GM18867 (cell line): ENCODE measurements around the gene TTLL13.
A peak's percentile ranks its signal among the peaks of the same experiment; 100 is the strongest.

ENCODE experiments used
- ATAC-seq: cut with Tn5 transposase; IDR thresholded peaks from one replicate; pipeline ENCODE4 v1.9.1; 2021; ENCODE audit warnings: mild to moderate bottlenecking, moderate library complexity; ENCODE audit not compliant: unreplicated experiment

The TTLL13 gene, protein sequence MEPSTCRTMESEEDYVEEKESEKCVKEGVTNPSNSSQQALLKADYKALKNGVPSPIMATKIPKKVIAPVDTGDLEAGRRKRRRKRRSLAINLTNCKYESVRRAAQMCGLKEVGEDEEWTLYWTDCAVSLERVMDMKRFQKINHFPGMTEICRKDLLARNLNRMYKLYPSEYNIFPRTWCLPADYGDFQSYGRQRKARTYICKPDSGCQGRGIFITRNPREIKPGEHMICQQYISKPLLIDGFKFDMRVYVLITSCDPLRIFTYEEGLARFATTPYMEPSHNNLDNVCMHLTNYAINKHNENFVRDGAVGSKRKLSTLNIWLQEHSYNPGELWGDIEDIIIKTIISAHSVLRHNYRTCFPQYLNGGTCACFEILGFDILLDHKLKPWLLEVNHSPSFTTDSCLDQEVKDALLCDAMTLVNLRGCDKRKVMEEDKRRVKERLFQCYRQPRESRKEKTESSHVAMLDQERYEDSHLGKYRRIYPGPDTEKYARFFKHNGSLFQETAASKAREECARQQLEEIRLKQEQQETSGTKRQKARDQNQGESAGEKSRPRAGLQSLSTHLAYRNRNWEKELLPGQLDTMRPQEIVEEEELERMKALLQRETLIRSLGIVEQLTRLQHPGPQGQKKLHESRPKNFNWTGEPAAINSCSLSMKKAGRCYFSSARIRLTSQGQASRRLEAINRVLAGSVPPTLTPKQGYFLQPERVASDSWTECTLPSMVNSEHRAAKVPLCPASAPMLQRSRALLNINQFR

DNA sequence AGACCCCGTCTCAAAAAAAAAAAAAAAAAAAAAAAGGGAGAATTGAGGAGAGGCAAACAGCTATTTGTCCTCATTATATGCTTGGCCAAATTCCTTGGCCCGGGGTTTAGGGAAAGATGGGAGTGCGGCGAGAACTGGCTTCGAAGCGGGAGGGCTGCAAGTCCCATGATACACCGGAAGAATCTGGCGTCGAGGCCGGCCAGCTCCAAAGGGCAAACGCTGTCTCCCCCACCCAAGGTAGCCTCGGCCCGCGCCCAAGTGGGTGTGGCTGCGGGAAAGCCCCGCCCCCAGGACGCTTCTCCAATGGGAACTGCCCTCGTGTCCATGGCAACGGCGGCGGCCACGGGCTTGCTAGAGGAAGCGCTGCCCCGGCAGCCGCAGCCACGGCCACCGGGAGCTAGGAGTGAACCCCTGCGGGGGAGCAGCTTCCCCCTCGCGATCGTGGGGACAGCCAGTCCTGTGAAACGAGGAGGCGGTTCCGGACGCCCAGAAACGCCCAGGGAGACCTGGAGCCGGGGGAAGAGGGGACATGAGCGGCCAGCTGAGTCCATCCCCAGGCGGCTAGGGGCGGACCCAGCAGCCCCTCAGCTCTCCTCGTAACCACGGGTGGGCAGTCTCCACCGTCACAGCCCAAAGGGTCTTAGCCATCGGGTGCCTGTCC lies at the start of gene TTLL13:
Gene TTLL13, plus strand, starts transcription at position 354 of the 661 bp plus-strand sequence. CDS start 1,075 bp downstream, outside the sequence.
- ATAC-seq, result no peak

DNA sequence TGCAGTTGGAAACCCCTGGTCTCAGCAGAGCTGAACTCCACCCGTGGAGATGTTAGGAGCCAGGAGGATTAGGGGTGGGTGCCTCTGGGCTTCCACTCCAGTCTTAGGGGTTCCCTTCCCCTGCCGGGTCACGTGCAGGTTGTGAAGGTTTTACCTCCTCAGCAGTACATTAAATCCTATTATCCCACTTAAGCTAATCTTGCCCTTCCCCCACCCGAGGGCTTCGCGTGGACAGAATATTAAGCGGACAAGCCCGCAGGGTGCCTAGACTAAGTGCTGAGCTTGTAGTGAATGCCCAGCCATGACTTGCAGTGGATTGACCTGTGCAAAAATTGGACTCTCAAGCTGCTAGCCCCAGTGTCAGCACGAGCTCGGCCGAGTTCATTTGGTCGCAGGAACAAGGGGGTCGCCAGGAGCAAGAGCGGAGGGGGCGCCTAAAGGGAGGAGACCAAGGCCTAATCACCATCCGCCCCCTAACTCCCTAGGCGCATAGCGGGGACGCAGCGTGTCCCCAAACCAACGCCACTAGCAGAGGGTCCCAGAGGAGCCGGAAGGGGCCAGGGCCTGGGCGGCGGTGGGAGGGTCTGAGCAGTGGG lies 48.7 kb upstream of the TTLL13 start:
- ATAC-seq, result no peak

DNA sequence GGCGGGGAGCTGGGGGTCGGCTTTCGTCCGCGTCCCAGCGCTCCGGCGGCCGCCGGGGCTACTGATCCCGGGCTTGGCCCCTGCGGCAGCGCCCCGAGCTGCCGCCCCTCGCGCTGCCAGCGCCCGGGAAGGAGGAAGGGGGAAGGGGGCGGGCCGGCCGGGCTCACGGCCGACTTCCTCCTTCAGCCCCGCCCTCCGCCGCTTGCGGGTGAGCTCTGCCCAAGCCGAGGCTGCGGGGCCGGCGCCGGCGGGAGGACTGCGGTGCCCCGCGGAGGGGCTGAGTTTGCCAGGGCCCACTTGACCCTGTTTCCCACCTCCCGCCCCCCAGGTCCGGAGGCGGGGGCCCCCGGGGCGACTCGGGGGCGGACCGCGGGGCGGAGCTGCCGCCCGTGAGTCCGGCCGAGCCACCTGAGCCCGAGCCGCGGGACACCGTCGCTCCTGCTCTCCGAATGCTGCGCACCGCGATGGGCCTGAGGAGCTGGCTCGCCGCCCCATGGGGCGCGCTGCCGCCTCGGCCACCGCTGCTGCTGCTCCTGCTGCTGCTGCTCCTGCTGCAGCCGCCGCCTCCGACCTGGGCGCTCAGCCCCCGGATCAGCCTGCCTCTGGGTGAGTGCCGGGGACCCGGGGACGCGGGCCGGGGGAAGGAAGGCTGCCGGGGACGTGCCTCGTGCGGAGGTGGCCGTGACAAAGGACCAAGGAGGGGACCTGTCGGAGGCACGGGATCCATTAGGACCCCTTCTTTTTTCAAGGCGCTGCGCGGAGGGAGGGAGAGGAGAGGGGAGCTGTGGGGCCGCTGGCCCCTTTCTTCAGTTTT lies 48.0 kb upstream of the TTLL13 start, which contains the start of gene SEMA4B:
Gene SEMA4B, plus strand, starts transcription at position 201 of the 814 bp plus-strand sequence. Its CDS starts 249 bp downstream, at position 450.
- ATAC-seq, result peak; percentile 80

DNA sequence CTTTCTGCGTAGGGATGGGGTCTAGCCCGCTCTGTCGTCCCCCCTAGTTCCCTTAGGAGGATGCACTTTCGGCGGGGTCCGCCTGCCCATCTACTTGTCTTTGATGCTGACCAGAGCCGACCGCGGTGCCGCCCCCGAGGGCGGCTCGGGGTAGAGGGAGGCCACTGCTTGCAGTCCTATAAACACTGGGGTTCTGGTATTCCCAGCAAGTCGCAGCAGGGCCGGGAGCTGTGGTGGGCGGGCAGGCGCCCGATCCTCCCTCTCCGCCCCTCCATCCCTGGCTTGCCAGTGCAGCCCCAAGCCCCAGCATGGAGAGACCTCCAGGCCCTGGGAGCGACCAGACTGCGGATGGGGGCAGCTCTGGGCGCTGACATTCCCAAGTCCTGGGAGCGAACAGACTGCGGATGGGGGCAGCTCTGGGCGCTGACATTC lies 47.4 kb upstream of the TTLL13 start:
- no peak for ATAC-seq

DNA sequence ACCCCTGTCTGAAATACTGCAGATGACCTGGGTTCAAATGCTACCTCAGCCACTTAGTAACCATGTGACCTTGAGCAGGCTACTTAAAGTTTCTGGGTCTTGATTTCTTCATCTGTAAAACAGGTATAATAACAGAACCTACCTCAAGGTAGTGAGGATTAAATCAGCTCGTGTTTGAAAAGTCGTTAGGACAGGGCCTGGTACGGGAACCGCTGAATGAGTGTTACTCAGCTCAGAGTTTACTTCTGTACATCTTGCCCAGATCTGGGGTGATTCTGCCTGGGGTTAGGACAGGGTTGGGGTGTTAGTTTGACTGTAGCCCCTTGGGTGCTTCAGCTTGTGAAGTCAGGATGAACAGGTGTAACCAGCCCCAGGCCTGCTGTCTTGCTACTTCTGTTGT lies 46.4 kb upstream of the TTLL13 start:
- ATAC-seq, result no peak

DNA sequence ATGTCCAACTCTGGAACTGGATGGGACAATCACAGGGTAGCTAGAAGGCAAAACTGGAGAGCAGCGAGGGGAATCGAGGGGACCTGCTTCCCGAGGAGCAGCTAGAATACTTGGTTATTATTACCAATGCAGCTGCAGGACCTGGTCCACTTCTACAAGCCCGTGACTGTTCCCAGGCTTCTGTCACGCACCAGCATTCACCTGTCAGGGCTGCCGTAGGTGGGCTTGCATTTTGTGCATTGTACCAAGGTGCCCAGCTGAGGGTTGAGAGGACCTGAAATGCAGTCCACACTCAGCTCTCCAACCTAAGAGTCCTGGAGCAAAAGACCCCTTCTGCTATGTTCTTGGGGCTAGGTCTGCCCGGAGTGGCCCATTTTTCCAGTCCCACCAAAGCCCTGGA lies 45.9 kb upstream of the TTLL13 start:
- ATAC-seq, result no peak

DNA sequence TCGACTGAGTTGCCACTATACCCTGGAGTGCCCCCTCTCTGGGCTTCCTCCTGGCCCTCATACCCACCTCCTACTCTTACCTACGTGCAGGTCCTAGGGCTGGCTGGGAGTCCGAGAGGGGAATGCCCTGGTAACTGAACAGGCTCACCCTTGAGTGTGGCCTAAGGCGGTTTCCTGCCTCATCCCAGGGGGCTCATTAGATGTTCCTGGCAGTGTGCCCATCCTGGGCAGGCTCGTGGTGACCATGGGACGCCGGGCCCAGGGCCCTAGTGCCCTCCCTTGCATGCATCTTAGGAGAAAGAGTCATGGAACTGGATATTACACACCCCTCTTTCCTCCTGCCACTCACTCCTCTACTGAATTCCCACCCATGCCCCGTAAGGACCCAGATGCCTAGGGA lies 45.4 kb upstream of the TTLL13 start:
- ATAC-seq, result no peak

DNA sequence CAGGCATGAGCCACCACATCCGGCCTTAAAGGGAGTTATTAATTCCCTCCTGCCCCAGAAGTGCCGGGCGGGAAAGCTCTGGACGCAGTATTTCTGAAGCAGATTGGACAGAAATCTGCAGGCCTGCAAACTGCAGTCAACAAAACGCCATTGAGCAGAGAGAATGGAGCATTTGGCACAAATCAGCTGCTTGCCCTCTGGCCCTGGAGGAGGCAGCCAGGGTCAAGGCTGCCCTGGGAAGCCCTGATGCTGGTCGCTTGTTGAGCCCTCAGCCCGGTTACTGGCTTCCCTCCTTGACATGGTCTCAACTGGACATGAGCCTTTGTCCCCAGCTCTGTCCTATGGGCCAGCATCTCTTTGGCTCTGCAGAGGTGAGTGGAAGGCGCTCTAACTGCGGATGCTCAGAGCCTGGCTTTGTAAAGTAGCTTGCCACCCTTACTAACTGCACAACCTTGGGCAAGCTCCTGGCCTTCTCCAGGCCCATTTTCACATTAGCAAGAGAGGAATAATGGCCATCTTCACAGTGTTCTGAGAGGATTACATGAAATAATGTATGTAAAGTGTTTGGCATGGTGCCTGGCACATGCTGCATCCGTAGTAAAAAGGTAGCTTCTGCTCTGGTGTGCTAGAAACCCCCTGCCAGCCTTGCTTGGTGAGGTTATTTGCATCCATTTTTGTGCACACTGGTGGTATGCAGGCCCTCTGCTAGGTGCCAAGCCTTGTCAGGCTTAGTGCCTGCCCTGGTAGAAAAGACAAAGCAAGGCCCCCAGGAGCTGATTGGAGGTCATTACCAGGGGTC lies 44.1 kb upstream of the TTLL13 start:
- no peak for ATAC-seq

DNA sequence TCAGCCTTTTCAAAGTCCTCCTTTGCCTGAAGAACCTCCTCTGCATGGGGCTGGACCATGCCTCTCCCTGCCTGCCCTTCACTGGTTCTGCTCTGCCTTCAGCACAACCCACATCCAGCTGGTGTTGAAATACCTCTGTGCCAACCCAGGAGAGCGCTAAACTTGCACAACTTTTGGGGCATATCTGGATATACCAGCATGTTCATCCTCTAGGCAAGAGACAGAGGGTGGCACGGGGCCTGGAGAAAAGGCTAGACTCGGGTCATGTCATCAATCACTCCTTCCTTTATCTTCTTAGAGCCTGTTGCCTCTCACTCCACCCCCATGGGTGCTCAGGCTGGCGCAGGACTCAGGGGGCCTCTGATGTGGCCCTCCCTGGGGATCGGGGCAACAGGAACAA lies 43.5 kb upstream of the TTLL13 start:
- ATAC-seq, result no peak

DNA sequence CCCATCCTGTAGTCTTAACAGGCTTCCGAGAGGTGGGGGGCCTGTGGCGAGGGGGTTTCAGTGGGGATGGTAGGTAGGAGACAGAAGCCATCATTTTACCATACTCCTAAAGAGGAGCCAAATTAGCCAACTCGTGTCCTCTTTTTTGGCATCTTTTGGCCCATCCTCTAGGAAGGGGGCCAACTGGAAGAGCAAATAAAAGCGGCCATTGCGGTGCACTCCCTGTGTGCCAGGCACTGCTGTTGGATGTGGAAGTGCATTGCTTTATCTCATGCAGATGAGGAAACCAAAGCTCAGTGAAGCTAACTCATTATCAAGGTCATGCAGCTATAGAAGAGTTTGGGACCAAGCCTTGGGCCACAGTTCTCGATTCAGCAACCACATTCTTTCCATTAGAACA lies 42.1 kb upstream of the TTLL13 start:
- ATAC-seq, result no peak

DNA sequence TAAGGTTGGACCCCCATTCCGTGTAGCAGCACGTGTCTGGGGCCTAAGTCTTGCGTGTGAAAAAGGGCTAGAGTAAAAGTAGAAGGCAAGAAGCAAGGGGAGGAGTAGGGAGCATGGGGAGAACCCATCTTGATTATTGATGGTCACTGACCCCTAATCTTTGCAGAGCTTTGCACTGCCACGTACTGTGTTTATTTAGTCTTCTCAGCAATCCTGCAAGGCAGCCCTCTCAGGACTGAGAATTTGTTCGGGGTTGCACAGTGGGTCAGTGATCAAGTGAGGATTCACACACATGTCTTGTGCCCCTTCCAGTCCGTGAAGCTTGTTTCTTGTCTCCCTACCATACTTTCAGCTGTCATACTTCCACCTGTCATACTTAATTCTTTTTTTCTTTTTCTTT lies 41.0 kb upstream of the TTLL13 start:
- ATAC-seq, result no peak

DNA sequence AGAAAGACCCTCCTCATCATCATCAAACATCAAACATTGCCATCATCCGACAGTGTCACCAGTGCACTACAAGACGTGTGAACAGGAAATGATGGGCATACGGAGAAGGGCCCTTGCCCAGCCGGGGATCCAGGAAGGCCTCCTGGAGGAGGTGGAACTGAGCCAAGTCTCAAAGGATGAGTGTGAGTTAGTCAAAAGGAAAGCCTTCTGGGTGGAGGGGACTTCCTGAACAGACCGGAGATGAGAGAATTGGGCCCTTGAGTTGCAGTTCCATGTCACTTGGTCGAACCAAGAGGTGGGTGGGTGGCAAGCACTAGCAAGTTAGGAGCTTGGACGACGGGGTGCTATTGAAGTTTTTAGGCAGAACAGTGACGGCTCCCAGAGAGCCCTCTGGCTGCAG lies 39.8 kb upstream of the TTLL13 start:
- ATAC-seq, result no peak

DNA sequence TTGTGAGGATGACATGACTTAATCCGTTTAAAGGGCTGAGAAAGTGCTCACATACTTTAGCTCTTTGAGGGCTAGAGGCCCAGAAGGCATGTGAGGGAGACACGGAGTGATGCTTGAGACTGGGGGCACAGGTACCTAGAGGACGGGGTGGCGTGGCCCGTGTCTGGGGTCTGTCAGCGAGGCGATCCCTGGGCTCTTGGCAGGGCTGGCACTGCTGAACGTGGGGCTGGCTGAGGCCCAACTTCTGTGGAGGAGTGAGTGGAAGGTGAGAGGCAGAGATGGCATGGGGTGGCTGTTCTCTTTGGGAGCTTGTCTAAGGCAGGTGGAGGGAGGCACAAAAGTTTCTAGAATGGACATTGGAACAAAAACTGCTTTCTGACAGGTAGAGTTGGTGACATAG lies 38.8 kb upstream of the TTLL13 start:
- ATAC-seq, result no peak

DNA sequence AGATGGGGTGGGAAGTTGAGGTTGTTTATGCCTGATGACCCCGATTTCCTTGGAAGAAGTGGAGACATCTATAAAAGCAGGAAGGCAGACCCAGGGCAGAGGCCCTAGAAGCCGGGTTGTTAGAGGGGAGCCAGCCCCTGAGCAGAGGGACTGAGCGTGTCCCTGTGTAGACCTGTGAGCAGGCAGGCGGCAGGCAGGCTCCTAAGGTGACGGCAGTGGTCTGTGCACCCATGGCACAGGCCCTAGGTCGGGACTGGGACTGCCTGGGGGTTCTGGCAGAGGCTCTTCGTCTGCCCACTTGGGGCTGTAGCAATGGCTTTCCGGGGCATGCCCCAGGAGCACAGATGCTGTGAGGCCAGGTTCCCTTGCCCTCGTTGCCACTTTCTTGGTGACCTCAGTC lies 38.3 kb upstream of the TTLL13 start:
- ATAC-seq, result no peak

DNA sequence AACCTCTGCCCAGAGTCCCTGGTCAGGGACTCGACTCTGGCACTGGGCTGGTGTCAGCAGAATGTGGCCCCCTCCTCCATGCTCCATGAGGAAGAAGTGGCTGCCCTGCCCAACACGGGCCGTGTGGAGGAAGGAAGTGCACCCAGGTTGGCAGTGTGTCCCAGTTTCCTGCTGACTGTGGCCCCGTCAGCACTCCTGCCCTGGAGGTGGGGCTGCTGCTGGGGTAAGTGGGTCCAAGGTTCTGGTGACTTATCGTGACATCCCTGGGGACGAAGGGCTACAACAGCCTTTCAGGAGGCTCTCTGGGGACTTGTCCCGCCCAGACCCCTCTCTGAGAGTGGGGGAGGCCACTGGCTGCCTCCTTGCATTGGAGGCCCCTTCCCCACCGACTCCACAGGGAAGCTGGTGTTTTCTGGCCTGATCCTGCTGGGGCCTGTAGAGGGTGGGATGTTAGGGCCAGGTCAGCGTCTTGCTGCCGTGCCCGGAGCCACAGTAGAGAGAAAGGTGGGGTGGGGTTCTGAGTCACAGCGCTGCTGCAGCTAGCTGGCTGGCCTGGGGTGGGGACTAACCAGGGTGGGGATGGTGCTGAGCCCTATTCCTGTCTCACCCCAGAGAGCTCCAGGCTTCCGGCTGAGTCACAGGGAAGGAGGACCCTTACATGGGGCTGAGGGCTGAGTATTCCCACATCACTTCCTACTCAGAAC lies 37.8 kb upstream of the TTLL13 start:
- no peak for ATAC-seq

DNA sequence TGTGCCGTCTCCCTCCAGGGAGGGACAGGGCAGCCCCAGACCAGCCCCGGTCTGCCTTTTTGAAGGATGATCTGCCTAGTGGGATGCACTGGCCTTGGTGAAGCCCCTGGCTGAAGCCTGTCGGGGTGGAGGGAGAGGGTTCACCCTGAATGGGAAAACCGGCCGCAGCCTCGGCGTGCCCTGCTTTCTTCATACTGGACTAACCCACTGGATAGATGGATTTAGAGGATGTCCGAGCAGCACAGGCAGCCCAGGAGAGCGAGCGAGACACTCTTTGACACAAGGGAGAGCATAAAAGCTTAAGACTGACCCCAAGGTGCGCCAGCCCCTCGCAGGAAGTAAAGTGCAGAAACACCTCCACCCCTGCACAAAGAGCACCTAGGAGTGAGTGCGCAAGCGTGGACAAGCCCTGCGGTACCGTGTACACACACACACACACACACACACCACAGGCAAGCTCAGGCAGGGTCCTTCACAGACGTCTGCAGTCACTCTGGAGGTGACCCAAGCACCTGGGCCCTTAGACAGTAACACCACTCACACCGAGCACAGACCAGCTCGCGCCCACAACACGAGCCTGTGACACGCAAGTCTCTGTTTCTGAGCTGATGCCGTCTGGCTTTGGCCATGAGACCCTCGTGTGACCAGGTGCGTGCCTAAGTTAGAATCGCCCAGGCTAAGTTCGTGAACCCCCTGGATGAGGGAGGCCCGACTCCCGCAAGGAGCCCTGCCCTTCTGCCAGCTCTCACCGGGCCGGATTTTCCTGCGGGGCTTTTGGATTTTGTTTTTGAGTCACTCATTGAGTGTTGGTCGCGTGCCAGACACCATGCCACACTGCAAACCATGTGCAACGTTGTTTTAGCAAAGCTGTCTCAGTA lies 36.9 kb upstream of the TTLL13 start:
- ATAC-seq, result no peak

DNA sequence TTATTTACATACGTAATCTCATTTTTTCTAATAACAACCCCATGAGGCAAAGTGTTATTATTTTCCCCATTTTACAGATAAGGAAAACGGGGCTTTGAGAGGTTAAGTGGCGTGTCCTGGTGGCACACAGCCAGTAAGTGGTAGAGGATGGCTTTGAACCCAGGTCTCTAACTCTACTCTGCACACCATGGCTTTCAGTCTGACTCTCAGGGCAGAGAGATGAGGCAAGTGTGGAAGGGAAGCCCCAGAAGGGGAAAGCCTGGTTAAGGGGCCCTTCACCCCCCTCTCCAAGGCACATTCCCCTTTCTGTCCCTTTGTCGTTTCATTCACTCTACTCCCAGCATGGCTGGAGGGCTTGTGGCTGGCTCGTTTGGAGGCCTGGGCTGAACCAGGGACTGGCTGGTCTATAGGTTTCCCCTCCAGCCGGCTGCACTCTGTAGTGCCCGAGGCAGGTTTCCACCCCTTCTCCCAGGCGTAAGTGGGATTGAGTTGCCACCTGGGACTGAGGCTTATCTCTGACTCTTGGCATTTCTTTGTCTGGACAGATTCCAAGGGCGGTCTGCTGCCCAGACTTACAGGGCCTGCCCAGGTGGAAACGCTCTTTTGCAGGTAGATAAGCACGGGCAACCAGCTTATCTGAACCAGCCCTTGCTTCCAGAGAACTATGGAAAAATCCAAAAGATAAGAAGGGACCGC lies 36.1 kb upstream of the TTLL13 start:
- no peak for ATAC-seq
